SK-N-SH (cell line): Measurements from ENCODE around the gene LPCAT1.

ENCODE experiments used
- RAD21 ChIP-seq: IDR thresholded peaks from 2 replicates; pipeline ENCODE4 v1.6.1; 2012; ENCODE audit warnings: mild to moderate bottlenecking, low read length
- TF ChIP-seq, protein P1 (sequence below): fragments of 200-600 bp; sonication (generic); IDR thresholded peaks from 2 replicates; pipeline ENCODE4 v1.6.1; 2017; ENCODE audit warnings: antibody characterized with exemption, mild to moderate bottlenecking, moderate library complexity

DNA sequence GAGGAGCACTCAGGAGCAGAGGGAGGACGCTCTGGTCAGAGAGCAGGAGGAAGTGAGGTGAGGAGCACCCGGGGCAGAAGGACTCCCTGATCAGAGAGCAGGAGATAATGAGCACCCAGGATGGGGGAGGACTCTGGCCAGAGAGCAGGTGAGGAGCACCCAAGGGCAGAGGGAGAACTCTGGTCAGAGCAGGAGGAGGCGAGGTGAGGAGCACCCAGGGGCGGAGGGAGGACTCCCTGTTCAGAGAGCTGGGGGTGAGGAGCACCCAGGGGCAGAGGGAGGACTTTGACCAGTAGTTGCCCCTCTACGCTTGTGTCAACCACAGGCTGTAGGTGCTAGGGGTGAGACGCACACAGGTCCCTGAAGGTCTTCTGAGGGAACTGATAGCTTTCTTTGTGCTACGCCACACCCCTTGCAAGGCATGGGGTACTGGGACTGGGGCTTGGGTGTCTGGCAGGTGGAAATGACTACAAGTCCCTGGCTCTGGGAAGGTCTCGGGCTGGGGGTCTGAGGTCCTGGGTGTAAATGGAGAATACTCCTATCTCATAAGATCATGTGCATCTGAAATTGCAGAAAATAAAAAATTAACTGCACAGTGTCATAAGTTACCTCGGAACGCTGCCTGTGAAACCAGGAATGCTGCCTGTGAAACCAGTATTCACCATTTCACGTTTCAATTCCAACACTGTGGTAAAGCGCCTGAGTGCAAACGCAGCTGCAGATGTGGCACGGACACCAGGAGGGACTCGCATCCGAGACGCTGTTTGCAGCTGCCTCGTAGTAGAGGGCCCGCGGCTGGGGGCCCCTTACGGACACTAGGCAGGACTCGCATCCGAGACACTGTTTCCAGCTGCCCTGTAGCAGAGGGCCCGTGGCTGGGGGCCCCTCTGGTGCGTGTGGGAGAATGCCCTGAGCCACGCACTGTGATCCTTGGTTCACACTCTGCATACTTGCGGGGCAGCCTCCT is 51.5 kb downstream of the LPCAT1 start:
- TF ChIP-seq, protein P1, sequence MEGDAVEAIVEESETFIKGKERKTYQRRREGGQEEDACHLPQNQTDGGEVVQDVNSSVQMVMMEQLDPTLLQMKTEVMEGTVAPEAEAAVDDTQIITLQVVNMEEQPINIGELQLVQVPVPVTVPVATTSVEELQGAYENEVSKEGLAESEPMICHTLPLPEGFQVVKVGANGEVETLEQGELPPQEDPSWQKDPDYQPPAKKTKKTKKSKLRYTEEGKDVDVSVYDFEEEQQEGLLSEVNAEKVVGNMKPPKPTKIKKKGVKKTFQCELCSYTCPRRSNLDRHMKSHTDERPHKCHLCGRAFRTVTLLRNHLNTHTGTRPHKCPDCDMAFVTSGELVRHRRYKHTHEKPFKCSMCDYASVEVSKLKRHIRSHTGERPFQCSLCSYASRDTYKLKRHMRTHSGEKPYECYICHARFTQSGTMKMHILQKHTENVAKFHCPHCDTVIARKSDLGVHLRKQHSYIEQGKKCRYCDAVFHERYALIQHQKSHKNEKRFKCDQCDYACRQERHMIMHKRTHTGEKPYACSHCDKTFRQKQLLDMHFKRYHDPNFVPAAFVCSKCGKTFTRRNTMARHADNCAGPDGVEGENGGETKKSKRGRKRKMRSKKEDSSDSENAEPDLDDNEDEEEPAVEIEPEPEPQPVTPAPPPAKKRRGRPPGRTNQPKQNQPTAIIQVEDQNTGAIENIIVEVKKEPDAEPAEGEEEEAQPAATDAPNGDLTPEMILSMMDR, result no peak
- no peak for TF ChIP-seq RAD21
